Keratinocyte (primary cell): Measurements from ENCODE around the gene TRAF2. TPM values are rescaled to one million over a fixed set of nuclear protein-coding genes. Genes with fewer than 3 reads are reported as not detected.

ENCODE experiments used
- DNase-seq: peaks from one replicate; pipeline ENCODE4 v3.0.0-alpha.2; 2011; ENCODE audit warnings: low read depth, missing footprints, low spot score
- FAIRE-seq: peaks from 2 replicates; lab custom pipeline; 2011; peaks lifted over from hg19 to GRCh38; lab: Jason Lieb, UNC
- H2AFZ ChIP-seq: 2 replicates; pipeline ENCODE4 v1.6.0; 2012; ENCODE audit warnings: low read length, control low read depth, inconsistent platforms; ENCODE audit not compliant: control insufficient read depth
- H3K27ac ChIP-seq: 2 replicates; pipeline ENCODE4 v1.5.1; 2011; ENCODE audit warnings: low read length; ENCODE audit not compliant: control insufficient read depth, insufficient read depth
- H3K27me3 ChIP-seq: 3 replicates; pipeline ENCODE4 v1.6.0; 2011; ENCODE audit warnings: low read length; ENCODE audit not compliant: control insufficient read depth, insufficient read depth; ENCODE audit errors: extremely low read depth
- H3K36me3 ChIP-seq, 2 experiments: 2 replicates in 1 of 2; 3 replicates in 1 of 2; pipeline ENCODE4 v1.5.1; 2011; ENCODE audit warnings: low read length in 2 of 2, mild to moderate bottlenecking in 1 of 2; ENCODE audit not compliant: control insufficient read depth in 2 of 2, insufficient read depth in 2 of 2; ENCODE audit errors: extremely low read depth in 1 of 2
- H3K4me1 ChIP-seq: 3 replicates; pipeline ENCODE4 v1.5.1; 2011; ENCODE audit warnings: low read length; ENCODE audit not compliant: control insufficient read depth, insufficient read depth; ENCODE audit errors: extremely low read depth
- H3K4me2 ChIP-seq: 3 replicates; pipeline ENCODE4 v1.6.0; 2011; ENCODE audit warnings: low read depth, low read length; ENCODE audit not compliant: control insufficient read depth, insufficient read depth; ENCODE audit errors: extremely low read depth
- H3K4me3 ChIP-seq, 3 experiments: fragments of 200-600 bp in 1 of 3; sonication (generic) in 1 of 3; 2 replicates in 2 of 3; 3 replicates in 1 of 3; pipeline ENCODE4 v1.5.1; 2011 to 2016; ENCODE audit warnings: low read length in 3 of 3, mild to moderate bottlenecking in 3 of 3, control low read depth in 2 of 3, inconsistent platforms in 1 of 3, low read depth in 1 of 3, mixed read lengths in 1 of 3, mixed run types in 1 of 3, moderate library complexity in 1 of 3; ENCODE audit not compliant: control insufficient read depth in 2 of 3, insufficient read depth in 2 of 3; ENCODE audit errors: extremely low read depth in 1 of 3
- H3K79me2 ChIP-seq: 2 replicates; pipeline ENCODE4 v1.6.0; 2012; ENCODE audit warnings: low read length; ENCODE audit not compliant: control insufficient read depth, insufficient read depth
- H3K9ac ChIP-seq: 3 replicates; pipeline ENCODE4 v1.6.0; 2011; ENCODE audit warnings: low read length; ENCODE audit not compliant: control insufficient read depth, insufficient read depth; ENCODE audit errors: extremely low read depth
- H3K9me1 ChIP-seq: 3 replicates; pipeline ENCODE4 v1.6.0; 2011; ENCODE audit warnings: low read length; ENCODE audit not compliant: control insufficient read depth, insufficient read depth; ENCODE audit errors: extremely low read depth
- H3K9me3 ChIP-seq: 2 replicates; pipeline ENCODE4 v1.5.1; 2012; ENCODE audit warnings: low read depth, low read length; ENCODE audit not compliant: control insufficient read depth
- H4K20me1 ChIP-seq: 3 replicates; pipeline ENCODE4 v1.6.0; 2011; ENCODE audit warnings: low read length; ENCODE audit not compliant: control insufficient read depth, insufficient read depth; ENCODE audit errors: extremely low read depth
- EZH2 ChIP-seq: IDR thresholded peaks from one replicate; pipeline ENCODE4 v1.6.1; 2012; ENCODE audit warnings: inconsistent platforms, mild to moderate bottlenecking, low read length, moderate library complexity
- dilution Hi-C: fragments of 300-500 bp; cut with MboI; formaldehyde crosslinking; loops from one replicate; pipeline ENCODE4 v1.7.0; 2020; ENCODE audit warnings: low sequenced_read_pairs; ENCODE audit not compliant: extremely low pct_ligation_motif_present
- polyA plus RNA-seq, 5 experiments: library from polyadenylated mRNA; depleted of rRNA in 3 of 5; stranded (reverse) in 3 of 5; stranded (forward) in 1 of 5; unstranded in 1 of 5; fragments of >200 nt; gene quantifications; 1 replicate in 1 of 5; 2 replicates in 3 of 5; 3 replicates in 1 of 5; pipeline versions ENCODE4 v1.2.1 to v1.2.3, GENCODE V29; 2011 to 2012; ENCODE audit warnings: missing spikeins in 2 of 5, low read depth in 1 of 5, low replicate concordance in 1 of 5
- TF ChIP-seq, protein P1 (sequence below), 3 experiments: IDR thresholded peaks in 1 of 3; conservative IDR thresholded peaks in 1 of 3; optimal IDR thresholded peaks in 1 of 3; 2 replicates in 2 of 3; 3 replicates in 1 of 3; pipeline versions ENCODE3 to v1.5.1; 2011; ENCODE audit warnings: low read length in 3 of 3, mild to moderate bottlenecking in 3 of 3, moderate library complexity in 2 of 3, control low read depth in 1 of 3, inconsistent platforms in 1 of 3; ENCODE audit not compliant: insufficient read depth in 2 of 3; ENCODE audit errors: extremely low read depth in 1 of 3

Gene TRAF2
- polyA plus RNA-seq, 1 donor (not counting 4 experiments of a cell fraction or from before 2014, with no cell fraction given) = 9.9 TPM

GRCh38 chr9:136953771-136954269, 67.5 kb downstream of the TRAF2 start:
- Histone ChIP-seq H3K4me2 (no peak overlapping the region), H3K79me2 (no peaks in the 10 kb centered on the region), H3K9me1 (no peaks in the 10 kb centered on the region), H2AFZ (no peak overlapping the region), H3K36me3 (no peaks in the 10 kb centered on the region), H4K20me1 (no peaks in the 10 kb centered on the region), H3K9me3 (no peaks in the 10 kb centered on the region), H3K27ac (no peak overlapping the region), H3K4me1 (peaks cover 5% of the 10 kb centered on the region), H3K27me3 (peaks cover 5% of the 10 kb centered on the region), H3K4me3 (no peak overlapping the region), H3K9ac (no peak overlapping the region)
- TF ChIP-seq, protein P1, sequence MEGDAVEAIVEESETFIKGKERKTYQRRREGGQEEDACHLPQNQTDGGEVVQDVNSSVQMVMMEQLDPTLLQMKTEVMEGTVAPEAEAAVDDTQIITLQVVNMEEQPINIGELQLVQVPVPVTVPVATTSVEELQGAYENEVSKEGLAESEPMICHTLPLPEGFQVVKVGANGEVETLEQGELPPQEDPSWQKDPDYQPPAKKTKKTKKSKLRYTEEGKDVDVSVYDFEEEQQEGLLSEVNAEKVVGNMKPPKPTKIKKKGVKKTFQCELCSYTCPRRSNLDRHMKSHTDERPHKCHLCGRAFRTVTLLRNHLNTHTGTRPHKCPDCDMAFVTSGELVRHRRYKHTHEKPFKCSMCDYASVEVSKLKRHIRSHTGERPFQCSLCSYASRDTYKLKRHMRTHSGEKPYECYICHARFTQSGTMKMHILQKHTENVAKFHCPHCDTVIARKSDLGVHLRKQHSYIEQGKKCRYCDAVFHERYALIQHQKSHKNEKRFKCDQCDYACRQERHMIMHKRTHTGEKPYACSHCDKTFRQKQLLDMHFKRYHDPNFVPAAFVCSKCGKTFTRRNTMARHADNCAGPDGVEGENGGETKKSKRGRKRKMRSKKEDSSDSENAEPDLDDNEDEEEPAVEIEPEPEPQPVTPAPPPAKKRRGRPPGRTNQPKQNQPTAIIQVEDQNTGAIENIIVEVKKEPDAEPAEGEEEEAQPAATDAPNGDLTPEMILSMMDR (optimal IDR thresholded peaks at IDR 0.05 in 1 of 3, IDR thresholded peaks at IDR 0.05 in 1 of 3, conservative IDR thresholded peaks at IDR 0.05 in 1 of 3; ENCODE audit: extremely low read depth in 1 of 3, insufficient read depth in 2 of 3, low read length in 3 of 3) = no peak
- no peak for TF ChIP-seq EZH2
- FAIRE-seq (no peak), DNase-seq (no peak)
- dilution Hi-C loops = no loop called here

DNA sequence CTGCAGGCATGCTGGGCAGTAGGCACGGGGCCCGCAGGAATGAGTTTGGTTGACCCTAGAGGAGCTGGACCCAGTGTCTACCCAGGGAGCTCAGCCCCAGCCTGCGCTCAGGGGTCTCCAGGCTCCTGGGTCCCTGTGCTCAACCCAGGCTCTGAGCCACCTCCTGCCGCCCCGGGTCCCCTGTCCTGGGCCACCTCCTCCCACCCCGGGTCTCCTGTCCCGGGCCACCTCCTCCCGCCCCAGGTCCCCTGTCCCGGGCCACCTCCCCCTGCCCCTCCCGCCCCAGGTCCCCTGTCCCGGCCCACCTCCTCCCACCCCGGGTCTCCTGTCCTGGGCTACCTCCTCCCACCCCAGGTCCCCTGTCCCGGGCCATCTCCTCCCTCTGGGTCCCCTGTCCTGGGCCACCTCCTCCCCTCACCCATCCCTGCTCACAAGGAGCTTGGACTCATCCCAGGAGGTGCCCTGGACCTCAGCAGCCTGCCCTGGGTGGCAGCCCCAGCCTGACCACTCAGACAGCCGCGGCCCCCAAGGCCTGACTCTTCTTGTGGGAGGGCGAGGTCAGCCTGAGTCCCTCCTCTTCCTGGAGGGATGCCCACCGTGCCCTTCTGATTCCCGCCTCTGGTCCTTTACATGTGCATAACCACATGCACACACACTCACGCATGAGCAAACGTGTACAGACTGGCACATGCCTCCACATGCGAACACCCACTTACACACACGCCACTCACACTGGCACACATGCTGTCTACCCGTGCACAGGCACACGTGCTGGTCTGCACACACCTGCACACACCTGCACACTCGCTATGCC, 68.2 kb downstream of the TRAF2 start:
- Histone ChIP-seq H3K4me3 (no peak overlapping the region), H4K20me1 (no peaks in the 10 kb centered on the region), H3K27me3 (peaks cover 5% of the 10 kb centered on the region), H3K79me2 (no peaks in the 10 kb centered on the region), H3K36me3 (no peaks in the 10 kb centered on the region), H2AFZ (no peak overlapping the region), H3K9me3 (no peaks in the 10 kb centered on the region), H3K4me1 (peaks cover 5% of the 10 kb centered on the region), H3K4me2 (no peak overlapping the region), H3K9me1 (no peaks in the 10 kb centered on the region), H3K27ac (no peak overlapping the region), H3K9ac (no peak overlapping the region)
- FAIRE-seq = no peak
- dilution Hi-C loops = no loop called here
- TF ChIP-seq EZH2 = no peak
- TF ChIP-seq, protein P1 (optimal IDR thresholded peaks at IDR 0.05 in 1 of 3, IDR thresholded peaks at IDR 0.05 in 1 of 3, conservative IDR thresholded peaks at IDR 0.05 in 1 of 3; ENCODE audit: extremely low read depth in 1 of 3, insufficient read depth in 2 of 3, low read length in 3 of 3) = no peak
- DNase-seq = no peak
